Vagina (tissue), 2 donors: ENCODE results near the gene VPS45.

Source experiments
- CTCF ChIP-seq, 3 experiments: fragments of 450-650 bp in 2 of 3; fragments of 200-600 bp in 1 of 3; sonication (generic) in 1 of 3; IDR thresholded peaks; one replicate each; pipeline ENCODE4 v1.5.1; 2017 to 2019; ENCODE audit warnings: antibody characterized with exemption in 3 of 3, mild to moderate bottlenecking in 2 of 3, moderate library complexity in 2 of 3
- POLR2A ChIP-seq, 2 donors: fragments of 450-650 bp; IDR thresholded peaks; one replicate each; pipeline ENCODE4 v1.6.1; 2017; ENCODE audit warnings: antibody characterized with exemption in 2 of 2, mild to moderate bottlenecking in 2 of 2, moderate library complexity in 2 of 2
- POLR2AphosphoS5 ChIP-seq, 2 donors: sonication (generic); formaldehyde crosslinking; IDR thresholded peaks; one replicate each; pipeline ENCODE4 v1.9.0; 2017; ENCODE audit warnings: antibody characterized with exemption in 2 of 2, mild to moderate bottlenecking in 2 of 2, low read depth in 1 of 2; ENCODE audit not compliant: insufficient read depth in 1 of 2

DNA sequence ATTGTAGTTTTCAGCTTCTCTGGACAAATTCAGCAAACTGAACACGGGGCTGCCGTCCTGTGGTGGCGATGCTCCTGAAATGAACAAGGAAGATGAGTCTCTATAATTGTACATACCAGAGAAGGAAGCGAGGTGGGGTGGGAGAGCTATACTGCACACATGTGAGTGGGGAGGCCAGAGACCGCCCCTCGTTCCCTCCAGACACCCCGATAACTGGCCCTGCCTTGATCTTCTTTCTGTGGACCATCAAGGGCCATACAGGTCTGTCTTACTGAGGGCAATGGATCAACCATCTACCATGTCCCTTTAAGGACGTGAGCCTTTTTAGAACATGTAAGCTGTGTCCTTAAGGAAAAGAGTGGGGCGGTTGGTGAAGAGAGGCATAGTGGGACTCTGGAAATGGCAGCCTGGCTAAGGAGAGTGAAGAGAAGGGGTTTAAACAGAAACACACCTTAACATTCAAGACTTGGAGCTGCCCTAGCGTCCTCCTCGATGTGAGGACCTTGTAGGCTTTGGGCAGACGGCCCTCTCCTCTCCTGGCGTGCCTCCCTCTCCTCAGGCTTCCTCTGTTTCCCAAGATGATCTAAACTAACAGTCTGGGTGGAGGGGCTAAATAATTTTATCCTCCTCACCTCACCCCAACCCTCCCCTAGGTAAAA is 88.0 kb downstream of the VPS45 start:
- TF ChIP-seq POLR2AphosphoS5 (IDR thresholded peaks at IDR 0.05; ENCODE audit: insufficient read depth in 1 of 2, low read depth in 1 of 2) (no peak), CTCF (IDR thresholded peaks at IDR 0.05) (no peak), POLR2A (IDR thresholded peaks at IDR 0.05) (no peak)
